ENCODE data around the gene VAV1. TPM values are rescaled to one million over a fixed set of nuclear protein-coding genes. Genes with fewer than 3 reads are reported as not detected.

VAV1 gene
- total and polyA plus RNA-seq, 2 of the 13 experiments (the other 11 are each of a cell fraction or from before 2014, with no cell fraction given) = not detected

GRCh38 chr19:6828306-6828697, 55.8 kb downstream of the VAV1 start:
- no peak for ATAC-seq
- POLR2A ChIA-PET = no interaction called here
- no peak overlapping the region for H3K4me2 ChIP-seq (ENCODE audit: low read depth, low read length)
- 11% methylated on average over 5 of the region's 14 CpGs for WGBS (ENCODE audit: low lambda C conversion rate)
- H3K9me3 ChIP-seq (ENCODE audit: low read length) = no peaks in the 10 kb centered on the region
- no peak overlapping the region for H3K27ac ChIP-seq (ENCODE audit: extremely low read length, insufficient read depth, low read length)
- H2AFZ ChIP-seq (ENCODE audit: low read length) = no peak overlapping the region
- no peak overlapping the region for H3K9ac ChIP-seq (ENCODE audit: insufficient read depth, low read depth, low read length)
- H3K79me2 ChIP-seq (ENCODE audit: insufficient read depth, low read length) = no peaks in the 10 kb centered on the region
- H3K36me3 ChIP-seq (replicated peaks in 1 of 2; ENCODE audit: control insufficient read depth in 1 of 2, insufficient read depth in 2 of 2, low read length in 2 of 2) = no peaks in the 10 kb centered on the region
- no peaks in the 10 kb centered on the region for H3K4me1 ChIP-seq (ENCODE audit: insufficient read depth, low read length)
- in situ Hi-C loops (cut with HindIII; ENCODE audit: extremely low pct_ligation_motif_present, low pct_unique_long_range_greater_than_20kb) = no loop called here
- H4K20me1 ChIP-seq (ENCODE audit: insufficient read depth, low read length) = no peaks in the 10 kb centered on the region
- FAIRE-seq = no peak
- no TSS peak for BruUV-seq (replicated peaks)
- TF ChIP-seq ZNF790 (CRISPR knock-in tag; IDR thresholded peaks at IDR 0.05; ENCODE audit: borderline replicate concordance) (no peak), SP4 (CRISPR knock-in tag; IDR thresholded peaks at IDR 0.05) (no peak), SMARCE1 (IDR thresholded peaks at IDR 0.05; ENCODE audit: borderline replicate concordance) (no peak), MLLT10 (CRISPR knock-in tag; IDR thresholded peaks at IDR 0.05) (no peak), ZSCAN29 (CRISPR knock-in tag; conservative IDR thresholded peaks at IDR 0.05) (no peak), ZNF816 (CRISPR knock-in tag; IDR thresholded peaks at IDR 0.05; ENCODE audit: borderline replicate concordance) (no peak), ARID3A (IDR thresholded peaks at IDR 0.05; ENCODE audit: low read depth, low read length) (no peak), ZUFSP (CRISPR knock-in tag; IDR thresholded peaks at IDR 0.05; ENCODE audit: borderline replicate concordance) (no peak), RXRA (CRISPR knock-in tag; IDR thresholded peaks at IDR 0.05) (no peak), BCL3 (CRISPR knock-in tag; IDR thresholded peaks at IDR 0.05) (no peak), ZKSCAN5 (CRISPR knock-in tag; IDR thresholded peaks at IDR 0.05) (no peak), ZBTB14 (CRISPR knock-in tag; IDR thresholded peaks at IDR 0.05) (no peak), SRF (IDR thresholded peaks at IDR 0.05; ENCODE audit: low read depth, low read length) (no peak), EHMT2 (IDR thresholded peaks at IDR 0.05; ENCODE audit: borderline replicate concordance, low read depth, low read length) (no peak), ELF3 (CRISPR knock-in tag; IDR thresholded peaks at IDR 0.05) (no peak), ZNF430 (CRISPR knock-in tag; IDR thresholded peaks at IDR 0.05) (no peak)
- TF ChIP-seq, protein P1, sequence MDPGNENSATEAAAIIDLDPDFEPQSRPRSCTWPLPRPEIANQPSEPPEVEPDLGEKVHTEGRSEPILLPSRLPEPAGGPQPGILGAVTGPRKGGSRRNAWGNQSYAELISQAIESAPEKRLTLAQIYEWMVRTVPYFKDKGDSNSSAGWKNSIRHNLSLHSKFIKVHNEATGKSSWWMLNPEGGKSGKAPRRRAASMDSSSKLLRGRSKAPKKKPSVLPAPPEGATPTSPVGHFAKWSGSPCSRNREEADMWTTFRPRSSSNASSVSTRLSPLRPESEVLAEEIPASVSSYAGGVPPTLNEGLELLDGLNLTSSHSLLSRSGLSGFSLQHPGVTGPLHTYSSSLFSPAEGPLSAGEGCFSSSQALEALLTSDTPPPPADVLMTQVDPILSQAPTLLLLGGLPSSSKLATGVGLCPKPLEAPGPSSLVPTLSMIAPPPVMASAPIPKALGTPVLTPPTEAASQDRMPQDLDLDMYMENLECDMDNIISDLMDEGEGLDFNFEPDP (CRISPR knock-in tag; conservative IDR thresholded peaks at IDR 0.05) = no peak
- no peak for DNase-seq (ENCODE audit: low spot score)
- peaks cover 0 to 5% of the 10 kb centered on the region in 2 experiments; a peak in 2 of 5 replicates for H3K27me3 ChIP-seq (ENCODE audit: control insufficient read depth in 1 of 2, insufficient read depth in 2 of 2, low read length in 2 of 2)
- CTCF ChIA-PET (ENCODE audit: low intra/inter-chr PET ratio, low total read pairs) = no interaction called here
- H3K4me3 ChIP-seq (replicated peaks in 1 of 3; ENCODE audit: insufficient read depth in 1 of 3, low read depth in 2 of 3, low read length in 3 of 3) = no peak overlapping the region
- intact Hi-C loops (cut with micrococcal nuclease; ENCODE audit: unreplicated experiment) = no loop called here
